ENCODE data around the gene FLNB. TPM values are rescaled to one million over a fixed set of nuclear protein-coding genes. Genes with fewer than 3 reads are reported as not detected.

The FLNB gene
- total and polyA plus RNA-seq, 9 of the 15 experiments (the other 6 are each of a cell fraction or from before 2014, with no cell fraction given): 9.4 to 48.1 (median 25.6) TPM

- no TSS peak for BruUV-seq (replicated peaks)
- Histone ChIP-seq H3K27ac (ENCODE audit: extremely low read depth, low read depth, low read length) (no peak overlapping the region), H3K9ac (ENCODE audit: insufficient read depth in 1 of 2, low read depth in 2 of 2, low read length in 2 of 2) (no peak overlapping the region), H3K36me3 (ENCODE audit: control insufficient read depth, insufficient read depth, low read length) (peaks cover 42% of the 10 kb centered on the region; the same call in 2 of the 3 replicates), H4K20me1 (replicated peaks; ENCODE audit: control insufficient read depth, insufficient read depth, low read length) (no peaks in the 10 kb centered on the region), H3K9me1 (ENCODE audit: control insufficient read depth, insufficient read depth, low read length) (no peaks in the 10 kb centered on the region), H3K4me2 (ENCODE audit: insufficient read depth, low read length) (no peak overlapping the region), H3K4me1 (replicated peaks in 1 of 2; ENCODE audit: control insufficient read depth in 2 of 2, insufficient read depth in 2 of 2, low read length in 2 of 2) (peaks cover 0 to 3% of the 10 kb centered on the region in 2 experiments; a peak in 1 of 5 replicates), H3K4me3 (no peak overlapping the region), H3K79me2 (ENCODE audit: control insufficient read depth, insufficient read depth, low read length) (no peaks in the 10 kb centered on the region), H3K27me3 (ENCODE audit: control insufficient read depth in 2 of 2, insufficient read depth in 2 of 2, low read length in 2 of 2) (no peaks in the 10 kb centered on the region), H2AFZ (ENCODE audit: low read depth, low read length) (no peak overlapping the region), H3K9me3 (replicated peaks; ENCODE audit: control insufficient read depth, insufficient read depth, low read depth, low read length) (no peaks in the 10 kb centered on the region)
- TF ChIP-seq PBX2 (CRISPR knock-in tag; IDR thresholded peaks at IDR 0.05; ENCODE audit: low read depth) (no peak), PBX2 (tag; conservative IDR thresholded peaks at IDR 0.05; ENCODE audit: low read depth) (no peak), ESRRB (CRISPR knock-in tag; IDR thresholded peaks at IDR 0.05; ENCODE audit: borderline replicate concordance) (no peak), ZBTB12 (CRISPR knock-in tag; IDR thresholded peaks at IDR 0.05) (no peak), ZNF444 (CRISPR knock-in tag; IDR thresholded peaks at IDR 0.05) (no peak), ZNF830 (CRISPR knock-in tag; IDR thresholded peaks at IDR 0.05) (no peak), ZNF57 (CRISPR knock-in tag; IDR thresholded peaks at IDR 0.05) (no peak), TBL1XR1 (IDR thresholded peaks at IDR 0.05; ENCODE audit: low read length in 2 of 2) (no peak), FOXP1 (CRISPR knock-in tag; IDR thresholded peaks at IDR 0.05) (no peak), SRSF7 (optimal IDR thresholded peaks at IDR 0.05; ENCODE audit: low read depth, low read length) (no peak)
- ChIA-PET POLR2A (interaction anchor here (0.5 kb wide), 1 partner anchor 119 kb away, joined by 3 read pairs; no protein-coding TSS in a partner anchor), CTCF (ENCODE audit: low intra/inter-chr PET ratio) (no interaction called here)
- FAIRE-seq (no peak), DNase-seq (ENCODE audit: extremely low read depth in 1 of 4, low spot score in 3 of 4) (no peak), ATAC-seq (no peak)
- intact Hi-C loops (cut with micrococcal nuclease): no loop called here
- in situ Hi-C loops (cut with MboI): no loop called here
- WGBS (ENCODE audit: insufficient coverage, low coverage, missing lambda C conversion rate): 69% methylated on average over 9 of the region's 10 CpGs
Measured at GRCh38 chr3:58129041-58129770, 121.0 kb downstream of the FLNB start.

All from K562 (cell line).